Panc1 (cell line): ENCODE data around the gene BMP7. TPM values are rescaled to one million over a fixed set of nuclear protein-coding genes. Genes with fewer than 3 reads are reported as not detected.

ENCODE experiments used
- ATAC-seq: fragments of 200-7000 bp; cut with Tn5 transposase; 2 replicates; pipeline ENCODE4 v1.9.1; 2020; ENCODE audit warnings: mild to moderate bottlenecking, moderate library complexity
- BruUV-seq: library from RNA; stranded (reverse); fragments of 400-500 nt; replicated peaks from 2 replicates; lab custom pipeline; 2021; lab: Mats Ljungman, UMichigan
- CTCF ChIA-PET: fragments of 300-600 bp; sonication (Branson Sonifier 250); formaldehyde crosslinking; loops from one replicate; lab custom pipeline; 2022; ENCODE audit warnings: antibody characterized with exemption; lab: Charles Lee
- POLR2A ChIA-PET: fragments of 300-600 bp; sonication (Branson Sonifier 250); formaldehyde crosslinking; loops from one replicate; lab custom pipeline; 2022; ENCODE audit warnings: antibody characterized with exemption; lab: Charles Lee
- DNase-seq: peaks from one replicate; pipeline ENCODE4 v3.0.0-alpha.2; 2010; ENCODE audit warnings: low read depth, low spot score
- H3K27ac ChIP-seq: 2 replicates; pipeline ENCODE4 v1.5.1; 2011; ENCODE audit warnings: mild to moderate bottlenecking, low read length, inconsistent platforms
- H3K27me3 ChIP-seq: fragments of 200-500 bp; sonication (Bioruptor generic); 2 replicates; pipeline ENCODE4 v1.6.0; 2014; ENCODE audit warnings: low read length, inconsistent platforms; ENCODE audit not compliant: control insufficient read depth, insufficient read depth
- H3K36me3 ChIP-seq: fragments of 200-500 bp; sonication (Bioruptor generic); 2 replicates; pipeline ENCODE4 v1.5.1; 2014; ENCODE audit warnings: inconsistent platforms, mild to moderate bottlenecking, low read length, moderate library complexity; ENCODE audit not compliant: control insufficient read depth, insufficient read depth
- H3K4me1 ChIP-seq: 2 replicates; pipeline ENCODE4 v1.5.1; 2011; ENCODE audit warnings: inconsistent platforms, mild to moderate bottlenecking, low read length, moderate library complexity; ENCODE audit not compliant: control insufficient read depth, insufficient read depth
- H3K4me3 ChIP-seq, 2 experiments: 2 replicates each; pipeline ENCODE4 v1.5.1; 2011 to 2012; ENCODE audit warnings: low read depth in 2 of 2, low read length in 2 of 2, mild to moderate bottlenecking in 2 of 2, inconsistent platforms in 1 of 2, moderate library complexity in 1 of 2
- H3K9me3 ChIP-seq: fragments of 200-500 bp; sonication (Bioruptor generic); 2 replicates; pipeline ENCODE4 v1.5.1; 2014; ENCODE audit warnings: low read depth, mild to moderate bottlenecking, inconsistent platforms, low read length, moderate library complexity; ENCODE audit not compliant: control insufficient read depth, insufficient read depth
- CTCF ChIP-seq: fragments of 450-650 bp; IDR thresholded peaks from 2 replicates; pipeline ENCODE4 v1.5.1; 2017; ENCODE audit warnings: mild to moderate bottlenecking
- POLR2AphosphoS5 ChIP-seq: IDR thresholded peaks from 2 replicates; pipeline ENCODE4 v1.6.1; 2012; ENCODE audit warnings: mild to moderate bottlenecking, low read depth, low read length, moderate library complexity
- REST ChIP-seq, 2 experiments: IDR thresholded peaks; 2 replicates each; pipeline ENCODE4 v1.6.1; 2011 to 2012; ENCODE audit warnings: low read depth in 2 of 2, control low read depth in 1 of 2, low read length in 1 of 2, mild to moderate bottlenecking in 1 of 2, moderate library complexity in 1 of 2; ENCODE audit not compliant: insufficient read depth in 1 of 2
- SIN3A ChIP-seq: IDR thresholded peaks from 2 replicates; pipeline ENCODE4 v1.6.1; 2012; ENCODE audit warnings: low read depth, mild to moderate bottlenecking, low read length, moderate library complexity, borderline replicate concordance; ENCODE audit not compliant: insufficient read depth
- TCF7L2 ChIP-seq: IDR thresholded peaks from 2 replicates; pipeline ENCODE4 v1.6.1; 2011; ENCODE audit warnings: mild to moderate bottlenecking, low read depth, low read length, inconsistent platforms
- in situ Hi-C: cut with HindIII; loops from 2 replicates; pipeline ENCODE4 v1.10.0; 2016; ENCODE audit warnings: low sequenced_read_pairs, low pct_unique_long_range_greater_than_20kb
- intact Hi-C: fragments of 100-400 bp; cut with micrococcal nuclease; formaldehyde crosslinking; loops from one replicate; pipeline ENCODE4 v1.10.0; 2022; ENCODE audit not compliant: unreplicated experiment
- total RNA-seq: library from RNA; stranded (reverse); gene quantifications from one replicate; pipeline ENCODE4 v1.2.1, GENCODE V29; 2021; ENCODE audit not compliant: unreplicated experiment

BMP7 gene
- total RNA-seq, 1 experiment from 2014 or later, result 11.5 TPM

GRCh38 chr20:57219071-57219677 is 47.3 kb downstream of the BMP7 start:
- Histone ChIP-seq H3K36me3 (no peaks in the 10 kb centered on the region), H3K4me1 (no peaks in the 10 kb centered on the region), H3K4me3 (no peak overlapping the region), H3K27ac (no peak overlapping the region), H3K9me3 (no peaks in the 10 kb centered on the region), H3K27me3 (no peaks in the 10 kb centered on the region)
- DNase-seq (no peak), ATAC-seq (no peak)
- TF ChIP-seq CTCF (no peak), TCF7L2 (no peak), SIN3A (no peak), POLR2AphosphoS5 (no peak), REST (IDR thresholded peaks at IDR 0.05; ENCODE audit: insufficient read depth in 1 of 2, low read depth in 2 of 2, low read length in 1 of 2) (no peak)
- in situ Hi-C loops, result no loop called here
- BruUV-seq, result no TSS peak
- ChIA-PET CTCF (no interaction called here), POLR2A (no interaction called here)
- intact Hi-C loops, result no loop called here

- no TSS peak for BruUV-seq
- no peak overlapping the region for H3K4me3 ChIP-seq
- ChIA-PET POLR2A (interaction anchor here (0.7 kb wide), 1 partner anchor 32 kb away, joined by 3 read pairs; no protein-coding TSS in a partner anchor), CTCF (no interaction called here)
- H3K9me3 ChIP-seq, result no peaks in the 10 kb centered on the region
- DNase-seq (no peak), ATAC-seq (no peak)
- intact Hi-C loops, result no loop called here
- no peaks in the 10 kb centered on the region for H3K36me3 ChIP-seq
- H3K27ac ChIP-seq, result no peak overlapping the region
- in situ Hi-C loops, result no loop called here
- no peaks in the 10 kb centered on the region for H3K27me3 ChIP-seq
- TF ChIP-seq POLR2AphosphoS5 (no peak), TCF7L2 (no peak)
- no peaks in the 10 kb centered on the region for H3K4me1 ChIP-seq
Observed at GRCh38 chr20:57218489-57218888, 48.0 kb downstream of the BMP7 start.

DNA sequence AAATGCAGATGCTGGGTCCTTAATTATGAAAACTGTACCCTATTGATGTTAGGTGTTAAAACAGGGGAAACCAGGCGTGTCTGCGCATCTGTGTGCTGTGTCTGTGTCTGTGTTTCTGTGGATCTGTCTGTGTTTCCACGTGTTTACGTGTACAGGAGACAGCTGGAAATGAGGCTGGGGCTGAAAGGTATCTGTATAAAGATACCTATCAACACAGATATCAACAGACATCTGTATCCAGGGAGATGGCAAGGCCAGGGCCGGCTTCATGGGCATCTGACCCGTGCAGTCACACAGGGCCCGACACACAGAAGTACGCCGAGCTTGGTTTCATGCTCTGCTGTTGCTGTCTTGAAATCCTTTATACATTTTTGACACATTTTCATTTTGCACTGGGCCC is 48.6 kb downstream of the BMP7 start:
- TF ChIP-seq SIN3A (no peak), POLR2AphosphoS5 (no peak), REST (IDR thresholded peaks at IDR 0.05; ENCODE audit: insufficient read depth in 1 of 2, low read depth in 2 of 2, low read length in 1 of 2) (no peak), CTCF (no peak), TCF7L2 (no peak)
- no peak for DNase-seq
- Histone ChIP-seq H3K27ac (no peak overlapping the region), H3K9me3 (no peaks in the 10 kb centered on the region), H3K4me3 (no peak overlapping the region), H3K36me3 (no peaks in the 10 kb centered on the region), H3K27me3 (no peaks in the 10 kb centered on the region), H3K4me1 (peaks cover 4% of the 10 kb centered on the region)
- BruUV-seq, result no TSS peak
- in situ Hi-C loops (no loop called here), intact Hi-C loops (no loop called here)
- ChIA-PET CTCF (no interaction called here), POLR2A (interaction anchor here (0.7 kb wide), 1 partner anchor 33 kb away, joined by 3 read pairs; no protein-coding TSS in a partner anchor)
- no peak for ATAC-seq
